Activated gamma-delta T cell treated with anti-CD3 and anti-CD28 coated beads, Interleukin-2, amount 50 U/mL, for 16 hours (primary cell): ENCODE data around the gene TP53.
A peak's percentile ranks its signal among the peaks of the same experiment; 100 is the strongest.
"Not testable (repeated sequence)": the region's sequence is repeated elsewhere in the genome, so short reads cannot be mapped to it uniquely, and the experiment has no call there.

ENCODE experiments used
- DNase-seq: peaks from one replicate; pipeline ENCODE4 v3.0.0-alpha.2; 2020; ENCODE audit warnings: low read depth

Gene TP53

GRCh38 chr17:7674934-7675333, 12.4 kb downstream of the TP53 start:
- no peak for DNase-seq

DNA sequence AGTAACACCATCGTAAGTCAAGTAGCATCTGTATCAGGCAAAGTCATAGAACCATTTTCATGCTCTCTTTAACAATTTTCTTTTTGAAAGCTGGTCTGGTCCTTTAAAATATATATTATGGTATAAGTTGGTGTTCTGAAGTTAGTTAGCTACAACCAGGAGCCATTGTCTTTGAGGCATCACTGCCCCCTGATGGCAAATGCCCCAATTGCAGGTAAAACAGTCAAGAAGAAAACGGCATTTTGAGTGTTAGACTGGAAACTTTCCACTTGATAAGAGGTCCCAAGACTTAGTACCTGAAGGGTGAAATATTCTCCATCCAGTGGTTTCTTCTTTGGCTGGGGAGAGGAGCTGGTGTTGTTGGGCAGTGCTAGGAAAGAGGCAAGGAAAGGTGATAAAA, 14.1 kb downstream of the TP53 start:
- DNase-seq, result no peak

DNA sequence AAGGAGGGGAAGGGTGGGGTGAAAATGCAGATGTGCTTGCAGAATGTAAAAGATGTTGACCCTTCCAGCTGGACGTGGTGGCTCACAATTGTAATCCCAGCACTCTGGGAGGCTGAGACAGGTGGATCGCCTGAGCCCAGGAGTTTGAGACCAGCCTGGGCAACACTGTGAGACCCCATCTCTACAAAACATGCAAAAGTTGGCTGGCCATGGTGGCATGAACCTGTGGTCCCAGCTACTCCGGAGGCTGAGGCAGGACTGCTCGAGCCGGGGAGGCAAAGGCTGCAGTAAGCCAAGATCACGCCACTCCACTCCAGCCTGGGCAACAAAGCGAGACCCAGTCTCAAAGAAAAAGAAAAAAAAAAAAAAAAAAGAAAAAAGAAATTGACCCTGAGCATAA, 18.8 kb downstream of the TP53 start:
- DNase-seq, result no peak

- DNase-seq, result no peak
Observed at GRCh38 chr17:7667656-7668406, 19.5 kb downstream of the TP53 start.

DNA sequence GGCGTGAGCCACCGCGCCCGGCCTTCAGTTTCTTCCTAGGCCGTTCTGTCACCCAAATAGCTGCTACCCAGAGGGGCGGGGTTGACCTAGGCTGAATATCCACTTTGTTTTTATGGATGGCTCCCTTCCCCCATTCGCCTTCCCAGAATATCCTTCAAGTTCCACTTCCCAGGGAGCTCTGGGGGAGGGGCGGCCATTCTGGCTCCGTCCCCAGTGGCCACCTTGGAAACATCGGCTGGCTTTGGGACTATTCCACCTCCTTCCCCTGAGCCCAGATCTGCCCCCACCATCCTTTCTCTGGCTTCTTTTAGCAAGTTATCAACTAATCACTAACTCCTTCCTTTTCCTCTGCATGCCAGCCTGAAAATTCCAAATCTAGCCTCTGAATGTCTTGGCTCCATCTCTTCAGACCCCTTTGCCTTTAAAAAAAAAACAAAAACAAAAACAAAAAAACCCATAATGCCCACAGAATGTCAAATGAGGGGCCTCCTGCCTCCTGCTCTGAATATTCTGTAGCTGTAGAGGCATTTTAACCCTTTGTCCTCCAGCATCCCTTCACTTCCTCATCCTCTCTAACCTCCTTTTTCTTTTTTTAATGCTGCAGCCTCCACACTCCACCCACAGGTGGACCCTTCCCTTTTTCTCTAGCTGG, 30.2 kb downstream of the TP53 start:
- no peak for DNase-seq

GRCh38 chr17:7655541-7655840, 31.8 kb downstream of the TP53 start:
- DNase-seq, result no peak

DNA sequence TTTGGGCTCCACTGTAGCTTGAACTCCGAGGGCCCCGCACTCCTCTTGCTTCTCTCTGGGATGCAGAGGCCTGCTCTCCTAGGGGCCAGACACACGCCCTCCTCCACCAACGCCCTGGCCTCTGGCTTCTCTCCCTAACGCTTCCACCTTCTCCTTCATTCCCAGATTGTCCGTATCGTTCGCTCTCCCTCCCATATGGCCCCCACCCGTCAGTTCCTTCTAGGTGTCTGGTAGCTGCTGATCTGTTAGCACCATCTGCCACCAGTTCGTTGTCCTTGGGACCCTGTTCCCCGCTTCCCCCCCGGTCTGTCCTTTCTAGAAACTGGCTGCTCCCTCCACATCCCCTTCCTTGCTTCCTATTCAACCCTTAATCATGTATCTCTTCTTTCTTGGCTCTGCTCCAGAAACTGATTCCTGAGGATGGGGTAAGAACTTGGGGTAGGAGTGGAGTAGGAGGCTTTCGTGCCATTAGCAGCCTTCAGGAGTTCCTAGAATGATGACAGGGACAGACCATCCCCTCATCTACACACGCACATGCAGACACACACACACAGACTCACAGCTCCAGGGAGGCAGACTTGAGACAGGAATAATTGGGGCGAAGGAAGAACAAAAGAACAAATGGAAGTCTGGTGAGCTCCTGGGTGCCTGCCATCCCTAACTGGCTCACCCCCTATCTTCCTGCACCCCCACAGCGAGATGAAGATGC, 32.3 kb downstream of the TP53 start:
- no peak for DNase-seq

DNA sequence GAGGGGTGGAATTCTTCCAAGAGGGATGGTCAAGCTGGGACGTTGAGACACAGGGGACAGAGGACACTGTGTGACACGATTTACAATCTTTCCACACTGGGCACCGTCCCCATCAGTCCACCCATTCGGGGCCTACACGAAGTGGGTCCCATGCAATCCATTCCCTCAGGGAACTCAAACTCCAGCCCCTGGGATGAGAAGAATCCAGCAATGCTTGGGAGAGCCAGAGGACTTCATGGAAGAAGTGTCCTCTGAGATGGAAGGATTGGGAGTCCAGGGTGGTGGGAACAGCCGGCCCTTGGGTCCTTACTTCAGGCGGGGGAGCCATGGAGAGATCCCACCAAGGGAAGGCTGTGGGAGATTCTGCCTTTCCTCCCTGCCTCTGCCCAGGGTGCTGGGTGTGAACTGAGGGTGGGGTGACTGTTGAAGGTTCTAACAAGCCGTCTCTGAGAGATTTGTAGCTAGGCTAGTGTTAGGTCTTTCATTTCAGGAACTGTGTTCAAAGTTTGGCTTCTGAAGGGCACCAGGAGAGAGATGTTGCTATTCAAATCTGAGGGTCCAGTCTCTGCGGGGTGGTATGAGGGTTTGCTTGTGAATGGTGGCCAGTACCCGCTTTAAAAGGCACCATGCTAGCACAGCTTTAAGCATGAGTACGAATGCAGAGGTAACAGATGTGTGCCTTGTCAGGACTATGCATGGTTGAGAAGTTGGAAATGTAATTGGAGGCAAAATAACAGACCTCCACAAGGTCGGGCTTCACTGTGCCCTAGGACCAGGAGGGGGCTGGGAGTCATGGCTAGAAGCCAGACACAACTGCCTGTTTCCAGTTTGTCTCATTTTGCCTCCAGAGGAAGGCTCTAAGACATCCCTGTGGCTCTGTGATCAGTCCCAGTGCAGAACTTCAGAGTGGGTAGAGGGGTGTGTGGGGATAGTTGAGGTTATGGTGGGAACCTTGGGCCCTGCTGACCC, 34.6 kb downstream of the TP53 start:
- no peak for DNase-seq

- no peak for DNase-seq
Observed at GRCh38 chr17:7651665-7652387, 35.5 kb downstream of the TP53 start.

GRCh38 chr17:7651097-7651664, 36.1 kb downstream of the TP53 start:
- DNase-seq, result no peak

DNA sequence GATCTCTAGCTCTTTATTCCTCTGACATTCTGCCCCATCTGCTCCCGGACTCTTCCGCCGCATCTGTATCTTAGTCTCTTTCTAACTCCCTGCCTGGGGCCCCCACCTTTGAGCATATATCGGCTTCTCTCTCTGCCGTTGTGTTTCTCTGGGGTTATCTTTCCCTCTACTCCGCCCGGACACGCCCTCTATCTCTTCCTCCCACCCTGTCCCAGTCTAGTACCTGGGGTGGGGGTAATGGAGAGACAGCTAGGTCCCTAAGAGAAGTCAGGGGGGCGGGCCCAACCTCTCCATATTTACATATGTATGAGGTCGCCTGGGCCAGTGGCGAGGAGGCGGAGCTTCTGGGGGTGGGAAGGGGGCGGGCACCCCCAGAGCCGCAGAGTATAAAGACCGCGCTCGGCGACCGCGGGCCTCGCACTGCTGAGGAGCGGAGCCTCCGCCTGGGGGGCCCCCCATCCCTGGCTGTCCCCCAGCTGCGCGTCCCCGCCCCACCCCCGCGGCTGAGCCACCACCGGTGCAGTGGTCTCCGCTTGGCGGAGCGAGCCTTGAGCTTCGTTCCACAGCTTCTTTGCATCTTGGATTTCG, 36.7 kb downstream of the TP53 start, which contains the start of gene ATP1B2:
Gene ATP1B2, plus strand, starts transcription at position 418 of the 588 bp plus-strand sequence. CDS start 593 bp downstream, outside the sequence.
- DNase-seq, result peak; percentile 61

DNA sequence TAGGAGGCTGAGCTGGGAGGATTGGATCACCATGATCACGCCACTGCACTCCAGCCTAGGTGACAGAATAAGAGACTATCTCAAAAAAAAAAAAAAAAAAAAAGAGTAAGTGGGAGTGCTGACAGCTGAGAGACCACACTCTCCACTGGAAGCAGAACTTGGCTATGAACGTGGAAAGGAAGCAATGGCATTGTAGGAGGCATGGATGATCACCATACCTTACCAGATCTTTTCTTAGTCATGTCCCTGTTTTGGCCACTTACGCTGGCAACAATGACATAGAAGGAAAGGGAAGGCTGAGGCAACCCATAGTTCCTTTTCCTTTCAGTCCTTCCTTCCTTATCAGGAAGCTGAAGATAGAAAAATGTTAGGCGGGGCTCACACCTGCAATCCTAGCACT, 40.3 kb downstream of the TP53 start:
- no peak for DNase-seq

- no peak for DNase-seq
Observed at GRCh38 chr17:7646457-7646856, 40.8 kb downstream of the TP53 start.

- DNase-seq, result no peak
Observed at GRCh38 chr17:7644775-7645174, 42.5 kb downstream of the TP53 start.

GRCh38 chr17:7641635-7642034, 45.7 kb downstream of the TP53 start:
- not testable (repeated sequence) for DNase-seq

GRCh38 chr17:7640783-7641182, 46.5 kb downstream of the TP53 start:
- no peak for DNase-seq

- no peak for DNase-seq
Observed at GRCh38 chr17:7636163-7636562, 51.1 kb downstream of the TP53 start.

DNA sequence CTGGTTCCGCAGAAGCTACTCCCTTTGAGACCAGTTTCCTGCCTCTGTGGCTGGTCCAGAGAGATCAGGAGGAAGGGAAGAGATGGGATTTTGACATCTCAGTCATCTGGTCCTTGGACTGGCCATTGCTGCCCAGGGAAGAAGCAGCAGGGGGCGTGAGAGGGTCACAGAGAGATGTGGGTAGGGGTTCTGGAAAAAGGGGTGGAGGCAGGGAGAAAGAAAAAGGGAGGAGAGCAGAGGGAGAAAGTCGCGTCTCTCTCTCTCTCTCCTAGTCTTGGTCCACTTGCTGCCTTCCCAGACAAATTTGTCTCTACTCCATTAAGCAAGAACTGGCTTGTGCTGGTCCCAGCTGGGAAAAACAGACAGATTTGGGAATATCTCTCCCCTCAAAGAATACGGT, 52.9 kb downstream of the TP53 start:
- DNase-seq, result no peak

- no peak for DNase-seq
Observed at GRCh38 chr17:7633093-7633492, 54.2 kb downstream of the TP53 start.

GRCh38 chr17:7632492-7632894, 54.8 kb downstream of the TP53 start:
- no peak for DNase-seq
